Colonic mucosa (tissue), 4 donors: ENCODE results near the gene SRSF9. TPM values are rescaled to one million over a fixed set of nuclear protein-coding genes. Genes with fewer than 3 reads are reported as not detected.

Experiments used
- DNase-seq: peaks from one replicate; pipeline ENCODE4 v3.0.0-alpha.2; 2020
- H3K27ac ChIP-seq: fragments of 200-600 bp; one replicate; pipeline ENCODE4 v1.8.0; 2021
- H3K27me3 ChIP-seq: fragments of 200-600 bp; one replicate; pipeline ENCODE4 v1.8.0; 2021
- H3K36me3 ChIP-seq: fragments of 200-600 bp; one replicate; pipeline ENCODE4 v1.8.0; 2021
- H3K4me1 ChIP-seq: fragments of 200-600 bp; one replicate; pipeline ENCODE4 v1.8.0; 2021; ENCODE audit warnings: mild to moderate bottlenecking
- H3K4me3 ChIP-seq: fragments of 200-600 bp; one replicate; pipeline ENCODE4 v1.8.0; 2021
- H3K9ac ChIP-seq, 2 donors: one replicate each; pipeline ENCODE4 v1.7.0; 2013; ENCODE audit warnings: control low read depth in 2 of 2, low read depth in 2 of 2, low read length in 2 of 2
- H3K9me3 ChIP-seq: fragments of 200-600 bp; one replicate; pipeline ENCODE4 v1.8.0; 2021
- CTCF ChIP-seq: fragments of 200-600 bp; IDR thresholded peaks from one replicate; pipeline ENCODE4 v1.8.0; 2022; ENCODE audit warnings: antibody characterized with exemption, mild to moderate bottlenecking
- intact Hi-C: fragments of 100-400 bp; cut with DNase I; formaldehyde crosslinking; loops from one replicate; pipeline ENCODE4 v1.14.1; 2022
- total RNA-seq, 2 donors: library from RNA; stranded (reverse); fragmentation: NEBNext Ultra II Directional in 1 of 2; extraction: Animal tissue kit (Norgen Biotek cat#: 25700) in 1 of 2; gene quantifications; one replicate each; pipeline ENCODE4 v1.2.1, GENCODE V29; 2021
- donor health status: healthy.
- donor health status: DM: no; HTN: no; CAD: no.
- donor health status: DM: no; HTN: no; CAD: no.

Gene SRSF9
- total RNA-seq, 2 donors from 2014 or later: 169 to 216 TPM

GRCh38 chr12:120444676-120445075 lies 24.9 kb downstream of the SRSF9 start:
- Histone ChIP-seq H3K9ac (no peak overlapping the region), H3K27ac (no peak overlapping the region), H3K4me1 (peaks cover 10% of the 10 kb centered on the region), H3K9me3 (no peaks in the 10 kb centered on the region), H3K36me3 (peaks cover 6% of the 10 kb centered on the region), H3K27me3 (no peaks in the 10 kb centered on the region), H3K4me3 (no peak overlapping the region)
- intact Hi-C loops: loop anchor here (10.0 kb wide), 1 partner anchor 130 kb away; no protein-coding TSS in a partner anchor
- no peak for TF ChIP-seq CTCF
- DNase-seq: no peak

GRCh38 chr12:120439646-120440247 lies 29.8 kb downstream of the SRSF9 start:
- Histone ChIP-seq H3K4me1 (peaks cover 7% of the 10 kb centered on the region), H3K9me3 (no peaks in the 10 kb centered on the region), H3K4me3 (no peak overlapping the region), H3K9ac (no peak overlapping the region), H3K27ac (no peak overlapping the region), H3K27me3 (no peaks in the 10 kb centered on the region), H3K36me3 (peaks cover 6% of the 10 kb centered on the region)
- peak; percentile 63 for DNase-seq
- intact Hi-C loops: loop anchor here (10.0 kb wide), 1 partner anchor 135 kb away; no protein-coding TSS in a partner anchor
- peak; percentile 59 for TF ChIP-seq CTCF

- TF ChIP-seq CTCF: no peak
- Histone ChIP-seq H3K4me1 (peaks cover 7% of the 10 kb centered on the region), H3K9me3 (no peaks in the 10 kb centered on the region), H3K27me3 (no peaks in the 10 kb centered on the region), H3K27ac (peak overlapping the region; percentile 70), H3K9ac (peak overlapping the region; percentile 68 to 94), H3K4me3 (peak overlapping the region; percentile 72), H3K36me3 (peaks cover 6% of the 10 kb centered on the region)
- no peak for DNase-seq
- intact Hi-C loops: no loop called here
Observed at GRCh38 chr12:120438495-120439198, 30.9 kb downstream of the SRSF9 start.

GRCh38 chr12:120437735-120438494 lies 31.6 kb downstream of the SRSF9 start, which contains the start of gene COX6A1:
TSS of gene COX6A1 (plus strand) at chr12:120438113. CDS start at chr12:120438127, 14 bp downstream.
- peak within 1 kb of the TSS; percentile 70 for H3K27ac ChIP-seq
- peak within 1 kb of the TSS; percentile 72 for H3K4me3 ChIP-seq
- TF ChIP-seq CTCF: no peak
- no peaks in the 10 kb centered on the region for H3K9me3 ChIP-seq
- H3K4me1 ChIP-seq: peaks cover 7% of the 10 kb centered on the region
- intact Hi-C loops: no loop called here
- no peaks in the 10 kb centered on the region for H3K27me3 ChIP-seq
- H3K36me3 ChIP-seq: peaks cover 6% of the 10 kb centered on the region
- DNase-seq: peak; percentile 98
- peak within 1 kb of the TSS; percentile 68 to 94 for H3K9ac ChIP-seq

- intact Hi-C loops: no loop called here
- H3K36me3 ChIP-seq: no peaks in the 10 kb centered on the region
- no peak overlapping the region for H3K9ac ChIP-seq
- DNase-seq: no peak
- no peak for TF ChIP-seq CTCF
- H3K27me3 ChIP-seq: no peaks in the 10 kb centered on the region
- no peaks in the 10 kb centered on the region for H3K9me3 ChIP-seq
- no peak overlapping the region for H3K4me3 ChIP-seq
- H3K4me1 ChIP-seq: no peaks in the 10 kb centered on the region
- H3K27ac ChIP-seq: no peak overlapping the region
Observed at GRCh38 chr12:120432772-120433525, 36.6 kb downstream of the SRSF9 start.
